Hepatocyte (in vitro differentiated cells): ENCODE results near the gene AMPH. TPM values are rescaled to one million over a fixed set of nuclear protein-coding genes. Genes with fewer than 3 reads are reported as not detected.
A peak's percentile ranks its signal among the peaks of the same experiment; 100 is the strongest.

Source experiments
- DNase-seq: peaks from one replicate; pipeline ENCODE4 v3.0.0-alpha.2; 2016; ENCODE audit warnings: low spot score
- H2AFZ ChIP-seq: fragments of 200-600 bp; sonication (generic); 2 replicates; pipeline ENCODE4 v1.6.0; 2016; ENCODE audit warnings: antibody characterized with exemption, mild to moderate bottlenecking
- H3K27ac ChIP-seq: fragments of 200-600 bp; sonication (generic); 2 replicates; pipeline ENCODE4 v1.5.1; 2016; ENCODE audit warnings: mild to moderate bottlenecking
- H3K27me3 ChIP-seq: fragments of 200-600 bp; sonication (generic); 2 replicates; pipeline ENCODE4 v1.6.1; 2016
- H3K36me3 ChIP-seq: fragments of 200-600 bp; sonication (generic); replicated peaks from 2 replicates; pipeline ENCODE4 v1.5.1; 2016; ENCODE audit warnings: low read depth; ENCODE audit not compliant: insufficient read depth
- H3K4me1 ChIP-seq: fragments of 200-600 bp; sonication (generic); 2 replicates; pipeline ENCODE4 v1.5.1; 2016; ENCODE audit warnings: mild to moderate bottlenecking, moderate library complexity; ENCODE audit not compliant: insufficient read depth
- H3K4me2 ChIP-seq: fragments of 200-600 bp; sonication (generic); 2 replicates; pipeline ENCODE4 v1.6.0; 2016
- H3K4me3 ChIP-seq: fragments of 200-600 bp; sonication (generic); 2 replicates; pipeline ENCODE4 v1.5.1; 2016; ENCODE audit warnings: mild to moderate bottlenecking
- H3K79me2 ChIP-seq: fragments of 200-600 bp; sonication (generic); 2 replicates; pipeline ENCODE4 v1.6.0; 2017; ENCODE audit warnings: mild to moderate bottlenecking
- H3K9me2 ChIP-seq: fragments of 200-600 bp; sonication (generic); replicated peaks from 2 replicates; pipeline ENCODE4 v1.6.0; 2017; ENCODE audit warnings: mild to moderate bottlenecking; ENCODE audit not compliant: insufficient read depth
- H3K9me3 ChIP-seq: fragments of 200-600 bp; sonication (generic); 2 replicates; pipeline ENCODE4 v1.5.1; 2016; ENCODE audit warnings: low read depth, mild to moderate bottlenecking
- H4K20me1 ChIP-seq: fragments of 200-600 bp; sonication (generic); 2 replicates; pipeline ENCODE4 v1.6.0; 2016; ENCODE audit warnings: mild to moderate bottlenecking; ENCODE audit not compliant: insufficient read depth, poor library complexity, severe bottlenecking
- EZH2 ChIP-seq: fragments of 200-600 bp; sonication (generic); IDR thresholded peaks from 2 replicates; pipeline ENCODE4 v1.6.1; 2016; ENCODE audit warnings: antibody characterized with exemption, mild to moderate bottlenecking, borderline replicate concordance
- EZH2phosphoT487 ChIP-seq: fragments of 200-600 bp; sonication (generic); IDR thresholded peaks from one replicate; pipeline ENCODE4 v1.6.1; 2018; ENCODE audit warnings: antibody characterized with exemption, mild to moderate bottlenecking, low read depth, moderate library complexity; ENCODE audit not compliant: unreplicated experiment, severe bottlenecking
- WGBS: methylation state at CpG from one replicate; pipeline ENCODE4 v1.1.6; 2016; ENCODE audit warnings: low lambda C conversion rate; ENCODE audit errors: missing lambda C conversion rate; 5-methylcytosine and 5-hydroxymethylcytosine counted together
- polyA plus RNA-seq: library from polyadenylated mRNA; unstranded; fragments of >200 nt; fragmentation: Nextera tagmentation; extraction: Ambion mirVana; gene quantifications from 2 replicates; pipeline ENCODE4 v1.2.1, GENCODE V29; 2016
- total RNA-seq: library from RNA; depleted of rRNA; stranded (reverse); fragments of >200 nt; gene quantifications from 2 replicates; pipeline ENCODE4 v1.2.3, GENCODE V29; 2014
- TF ChIP-seq, protein P1 (sequence below): fragments of 200-600 bp; sonication (generic); IDR thresholded peaks from 2 replicates; pipeline ENCODE4 v1.5.1; 2016; ENCODE audit warnings: antibody characterized with exemption, mild to moderate bottlenecking; ENCODE audit not compliant: poor library complexity

The AMPH gene
- total and polyA plus RNA-seq, 2 experiments from 2014 or later, result 2.0 to 2.8 TPM

DNA sequence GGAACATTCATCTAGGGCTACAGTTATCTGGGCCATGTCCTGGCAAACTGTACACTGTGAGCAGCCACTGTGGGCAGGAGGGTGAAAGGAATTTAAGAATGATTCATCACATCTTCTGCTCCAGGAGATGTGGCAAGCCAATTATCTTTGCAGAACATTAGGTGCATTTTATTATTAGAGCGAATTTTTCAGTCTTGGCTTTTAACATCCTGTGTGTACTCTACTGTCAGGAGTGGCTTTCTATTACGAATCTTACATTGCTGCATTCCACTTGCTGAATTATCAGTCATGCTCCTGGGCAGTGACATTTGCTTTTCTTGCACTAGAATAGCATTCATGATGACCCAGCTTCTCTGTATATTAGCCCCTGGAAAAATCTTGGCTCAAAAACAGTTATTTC, 248.5 kb downstream of the AMPH start:
- H3K79me2 ChIP-seq, result no peaks in the 10 kb centered on the region
- H3K36me3 ChIP-seq, result no peaks in the 10 kb centered on the region
- no peak overlapping the region for H3K4me2 ChIP-seq
- WGBS, result 85% methylated on average over 2 of the region's 2 CpGs
- no peaks in the 10 kb centered on the region for H4K20me1 ChIP-seq
- no peaks in the 10 kb centered on the region for H3K27me3 ChIP-seq
- TF ChIP-seq, protein P1, sequence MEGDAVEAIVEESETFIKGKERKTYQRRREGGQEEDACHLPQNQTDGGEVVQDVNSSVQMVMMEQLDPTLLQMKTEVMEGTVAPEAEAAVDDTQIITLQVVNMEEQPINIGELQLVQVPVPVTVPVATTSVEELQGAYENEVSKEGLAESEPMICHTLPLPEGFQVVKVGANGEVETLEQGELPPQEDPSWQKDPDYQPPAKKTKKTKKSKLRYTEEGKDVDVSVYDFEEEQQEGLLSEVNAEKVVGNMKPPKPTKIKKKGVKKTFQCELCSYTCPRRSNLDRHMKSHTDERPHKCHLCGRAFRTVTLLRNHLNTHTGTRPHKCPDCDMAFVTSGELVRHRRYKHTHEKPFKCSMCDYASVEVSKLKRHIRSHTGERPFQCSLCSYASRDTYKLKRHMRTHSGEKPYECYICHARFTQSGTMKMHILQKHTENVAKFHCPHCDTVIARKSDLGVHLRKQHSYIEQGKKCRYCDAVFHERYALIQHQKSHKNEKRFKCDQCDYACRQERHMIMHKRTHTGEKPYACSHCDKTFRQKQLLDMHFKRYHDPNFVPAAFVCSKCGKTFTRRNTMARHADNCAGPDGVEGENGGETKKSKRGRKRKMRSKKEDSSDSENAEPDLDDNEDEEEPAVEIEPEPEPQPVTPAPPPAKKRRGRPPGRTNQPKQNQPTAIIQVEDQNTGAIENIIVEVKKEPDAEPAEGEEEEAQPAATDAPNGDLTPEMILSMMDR, result no peak
- TF ChIP-seq EZH2phosphoT487, result no peak
- no peak for TF ChIP-seq EZH2
- no peak for DNase-seq
- H3K4me1 ChIP-seq, result no peaks in the 10 kb centered on the region
- no peaks in the 10 kb centered on the region for H3K9me3 ChIP-seq
- H3K27ac ChIP-seq, result no peak overlapping the region
- H3K4me3 ChIP-seq, result no peak overlapping the region
- no peak overlapping the region for H2AFZ ChIP-seq
- no peaks in the 10 kb centered on the region for H3K9me2 ChIP-seq

- Histone ChIP-seq H3K9me2 (no peaks in the 10 kb centered on the region), H3K4me3 (no peak overlapping the region), H3K27ac (no peak overlapping the region), H3K4me2 (no peak overlapping the region), H2AFZ (no peak overlapping the region), H3K9me3 (no peaks in the 10 kb centered on the region), H3K36me3 (no peaks in the 10 kb centered on the region), H4K20me1 (no peaks in the 10 kb centered on the region), H3K27me3 (no peaks in the 10 kb centered on the region), H3K4me1 (no peaks in the 10 kb centered on the region), H3K79me2 (no peaks in the 10 kb centered on the region)
- TF ChIP-seq EZH2phosphoT487, result no peak
- 79% methylated on average over 4 of the region's 4 CpGs for WGBS
- DNase-seq, result no peak
Measured at GRCh38 chr7:38375453-38375852, 255.7 kb downstream of the AMPH start.

- TF ChIP-seq, protein P1, result peak; percentile 54
- no peak for TF ChIP-seq EZH2
- peak; percentile 64 for DNase-seq
- 44% methylated on average over 6 of the region's 6 CpGs for WGBS
Measured at GRCh38 chr7:38374507-38374906, 256.7 kb downstream of the AMPH start.

DNA sequence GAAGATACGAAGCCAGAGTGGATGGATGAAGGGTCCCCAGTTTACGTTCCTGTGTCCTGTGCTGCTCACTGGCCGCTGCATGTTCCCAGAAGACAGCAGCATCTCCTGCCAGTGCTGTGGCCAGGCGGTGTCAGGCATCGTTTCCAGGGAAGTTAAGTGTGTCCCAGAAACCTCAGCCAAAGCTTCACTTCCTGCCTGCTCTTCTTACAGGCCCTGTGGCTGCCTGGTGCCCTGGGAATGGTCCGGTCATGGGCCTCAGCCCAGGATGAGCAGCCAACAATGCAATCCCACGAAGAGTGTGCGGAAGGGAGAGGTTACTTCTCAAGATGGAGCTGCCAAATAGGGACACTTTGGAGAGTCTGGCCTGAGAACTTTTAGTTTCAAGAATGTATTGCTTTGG, 258.0 kb downstream of the AMPH start:
- Histone ChIP-seq H3K9me3 (no peaks in the 10 kb centered on the region), H3K9me2 (no peaks in the 10 kb centered on the region), H3K36me3 (no peaks in the 10 kb centered on the region), H2AFZ (no peak overlapping the region), H3K4me3 (no peak overlapping the region), H3K4me2 (no peak overlapping the region), H3K27me3 (no peaks in the 10 kb centered on the region), H3K79me2 (no peaks in the 10 kb centered on the region), H3K27ac (no peak overlapping the region), H3K4me1 (no peaks in the 10 kb centered on the region), H4K20me1 (no peaks in the 10 kb centered on the region)
- TF ChIP-seq, protein P1, result no peak
- TF ChIP-seq EZH2phosphoT487 (no peak), EZH2 (no peak)
- 88% methylated on average over 8 of the region's 8 CpGs for WGBS
- DNase-seq, result no peak

More at GRCh38 chr7:38374507-38374906, 256.7 kb downstream of the AMPH start:
- H3K9me2 ChIP-seq, result no peaks in the 10 kb centered on the region
- H3K9me3 ChIP-seq, result no peaks in the 10 kb centered on the region
- no peaks in the 10 kb centered on the region for H3K4me1 ChIP-seq
- no peak overlapping the region for H3K27ac ChIP-seq
- H3K4me2 ChIP-seq, result no peak overlapping the region
- no peaks in the 10 kb centered on the region for H3K79me2 ChIP-seq
- H2AFZ ChIP-seq, result no peak overlapping the region
- H4K20me1 ChIP-seq, result no peaks in the 10 kb centered on the region
- H3K36me3 ChIP-seq, result no peaks in the 10 kb centered on the region
- no peaks in the 10 kb centered on the region for H3K27me3 ChIP-seq
- no peak overlapping the region for H3K4me3 ChIP-seq
